ENCODE results near the gene ASZ1. TPM values are rescaled to one million over a fixed set of nuclear protein-coding genes. Genes with fewer than 3 reads are reported as not detected.
A peak's percentile ranks its signal among the peaks of the same experiment; 100 is the strongest.

Gene ASZ1
- total RNA-seq, 1 experiment from 2014 or later = not detected

- peak; percentile 53 for TF ChIP-seq CTCF (conservative IDR thresholded peaks at IDR 0.05)
- no peak overlapping the region for H2BK12ac ChIP-seq (ENCODE audit: insufficient read length, low read depth, low read length)
- H3K4me1 Mint-ChIP-seq = no peaks in the 10 kb centered on the region
- no peaks in the 10 kb centered on the region for H3K79me1 ChIP-seq (ENCODE audit: insufficient read depth, low read depth, low read length, poor library complexity, severe bottlenecking)
- H3K4me1 ChIP-seq (ENCODE audit: insufficient read depth, low read length) = no peaks in the 10 kb centered on the region
- no peaks in the 10 kb centered on the region for H3K9me3 ChIP-seq (ENCODE audit: control insufficient read depth, low read depth, low read length)
- H3K4ac ChIP-seq (ENCODE audit: low read depth, low read length) = no peak overlapping the region
- no peak overlapping the region for H3K27ac Mint-ChIP-seq
- H3K4me3 Mint-ChIP-seq = no peak overlapping the region
- no peak overlapping the region for H4K91ac ChIP-seq (ENCODE audit: insufficient read length, low read depth, low read length)
- H4K20me1 ChIP-seq (ENCODE audit: control insufficient read depth, insufficient read depth, insufficient read length) = no peaks in the 10 kb centered on the region
- no peak overlapping the region for H3K14ac ChIP-seq (ENCODE audit: insufficient read depth, low read length)
- H3K9ac ChIP-seq (ENCODE audit: extremely low read depth, insufficient read length, low read length) = no peak overlapping the region
- no peak overlapping the region for H2AK5ac ChIP-seq (ENCODE audit: insufficient read length, low read length)
- no peak overlapping the region for H3K27ac ChIP-seq (ENCODE audit: insufficient read length, low read depth, low read length)
- no peak overlapping the region for H2BK5ac ChIP-seq (ENCODE audit: insufficient read length, low read length)
- H4K5ac ChIP-seq (ENCODE audit: insufficient read length, low read depth, low read length) = no peak overlapping the region
- no peak overlapping the region for H3K18ac ChIP-seq (ENCODE audit: insufficient read length, low read depth, low read length)
- no peak overlapping the region for H4K8ac ChIP-seq (replicated peaks; ENCODE audit: insufficient read length, low read depth, low read length)
- H2BK15ac ChIP-seq (ENCODE audit: low read depth, low read length) = no peak overlapping the region
- H2BK20ac ChIP-seq (ENCODE audit: low read depth, low read length, poor library complexity, severe bottlenecking) = no peak overlapping the region
- H3K23me2 ChIP-seq (ENCODE audit: insufficient read length, low read depth, low read length, poor library complexity, severe bottlenecking) = no peaks in the 10 kb centered on the region
- no peak overlapping the region for H3K23ac ChIP-seq (ENCODE audit: insufficient read length, low read depth, low read length)
- H3K4me2 ChIP-seq (ENCODE audit: insufficient read depth, insufficient read length, low read length) = no peak overlapping the region
- no peaks in the 10 kb centered on the region; the same call in 1 of the 2 replicates for H3K27me3 Mint-ChIP-seq (ENCODE audit: low read depth)
- no CpG with 5 or more reads among the region's 6 CpGs for WGBS (ENCODE audit: extremely low coverage, insufficient read length, low lambda C conversion rate)
- no peaks in the 10 kb centered on the region for H3K27me3 ChIP-seq (ENCODE audit: insufficient read depth, low read length)
- peaks cover 0 to 10% (median 0%) of the 10 kb centered on the region in 3 experiments; a peak in 1 of 7 replicates for H3K36me3 Mint-ChIP-seq (ENCODE audit: insufficient read depth in 1 of 3, low read depth in 3 of 3)
- H3T11ph ChIP-seq (ENCODE audit: low read length) = no peak overlapping the region
- H3K56ac ChIP-seq (ENCODE audit: insufficient read length, low read depth, low read length) = no peak overlapping the region
- H2BK120ac ChIP-seq (ENCODE audit: low read depth, low read length, poor library complexity, severe bottlenecking) = no peak overlapping the region
- H3K79me2 ChIP-seq (ENCODE audit: insufficient read depth, low read length) = no peaks in the 10 kb centered on the region
- peaks cover 8 to 12% of the 10 kb centered on the region in 2 experiments for H3K9me3 Mint-ChIP-seq
- H2AFZ ChIP-seq (ENCODE audit: low read length) = no peak overlapping the region
- no peak for DNase-seq
Measured at GRCh38 chr7:117385363-117386109, 41.8 kb downstream of the ASZ1 start.
